Central memory CD8-positive, alpha-beta T cell (primary cell): ENCODE measurements around the gene GATA2.

ENCODE experiments used
- ATAC-seq: fragments of 150-1000 bp; cut with Tn5 transposase; replicated peaks from 2 replicates; pipeline ENCODE4 v1.10.0; 2022; ENCODE audit warnings: mild to moderate bottlenecking, moderate FRiP score, moderate number of reproducible peaks; ENCODE audit not compliant: poor library complexity, severe bottlenecking; ENCODE audit errors: extremely low read depth
- DNase-seq, 2 donors: peaks; one replicate each; pipeline ENCODE4 v3.0.0; 2021; ENCODE audit warnings: low spot score in 2 of 2
- H3K27ac Mint-ChIP-seq: one replicate; pipeline ENCODE4 v1.8.0; 2022; ENCODE audit warnings: low read depth, mild to moderate bottlenecking, moderate library complexity, mixed read lengths
- H3K27me3 Mint-ChIP-seq: one replicate; pipeline ENCODE4 v1.8.0; 2022; ENCODE audit warnings: mixed read lengths
- H3K36me3 Mint-ChIP-seq: one replicate; pipeline ENCODE4 v1.8.0; 2022; ENCODE audit warnings: mild to moderate bottlenecking, moderate library complexity, mixed read lengths; ENCODE audit not compliant: insufficient read depth
- H3K4me1 Mint-ChIP-seq: one replicate; pipeline ENCODE4 v1.8.0; 2022; ENCODE audit warnings: mixed read lengths
- H3K4me3 Mint-ChIP-seq: one replicate; pipeline ENCODE4 v1.8.0; 2022; ENCODE audit warnings: mild to moderate bottlenecking, moderate library complexity, mixed read lengths
- H3K9me3 Mint-ChIP-seq: one replicate; pipeline ENCODE4 v1.8.0; 2022; ENCODE audit warnings: mixed read lengths

Gene GATA2

DNA sequence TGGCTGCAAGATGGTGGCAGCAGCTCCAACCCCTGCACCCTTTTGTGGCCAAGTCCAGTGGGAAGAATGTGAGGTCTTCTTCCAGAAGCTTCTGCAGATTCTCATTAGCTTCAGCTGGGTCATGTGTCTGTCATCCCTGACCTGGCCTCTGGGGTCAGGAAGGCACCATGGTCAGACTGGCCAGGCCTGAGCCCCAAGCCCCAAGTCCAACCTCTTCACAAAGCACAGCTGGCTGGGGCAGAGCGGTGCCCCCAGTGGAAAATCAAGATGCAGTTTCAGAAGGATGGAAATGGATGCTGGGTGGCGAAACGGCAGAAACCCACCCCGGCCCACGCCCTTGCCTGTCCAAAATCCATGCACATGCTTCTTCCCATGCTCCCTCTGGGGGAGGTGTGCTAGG is 15.9 kb upstream of the GATA2 start:
- no peak overlapping the region for H3K27ac Mint-ChIP-seq
- no peak for ATAC-seq
- no peaks in the 10 kb centered on the region for H3K36me3 Mint-ChIP-seq
- H3K4me3 Mint-ChIP-seq: no peak overlapping the region
- DNase-seq: no peak
- no peaks in the 10 kb centered on the region for H3K4me1 Mint-ChIP-seq
- H3K9me3 Mint-ChIP-seq: no peaks in the 10 kb centered on the region
- H3K27me3 Mint-ChIP-seq: peaks cover 65% of the 10 kb centered on the region

DNA sequence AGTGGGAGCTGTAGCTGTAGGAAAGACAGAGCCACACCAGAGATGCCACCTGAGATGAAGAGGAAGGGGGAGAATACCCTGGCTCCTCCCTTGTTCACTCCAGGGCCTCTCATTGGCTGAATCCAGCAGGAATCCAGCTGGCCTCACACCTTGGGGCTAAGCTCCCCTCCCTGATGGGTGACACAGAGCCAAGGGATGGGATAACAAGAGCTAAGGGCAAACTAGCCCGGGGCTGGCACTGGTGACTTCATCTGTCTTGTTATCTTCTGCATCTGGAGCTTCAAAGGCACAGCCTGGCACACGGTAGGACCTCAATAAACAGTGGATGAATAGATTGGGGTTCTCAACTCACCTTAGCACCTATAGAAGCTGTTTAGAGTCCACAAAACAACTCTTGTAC is 13.8 kb upstream of the GATA2 start:
- DNase-seq: no peak
- H3K4me1 Mint-ChIP-seq: no peaks in the 10 kb centered on the region
- no peak overlapping the region for H3K4me3 Mint-ChIP-seq
- ATAC-seq: no peak
- H3K36me3 Mint-ChIP-seq: no peaks in the 10 kb centered on the region
- H3K27ac Mint-ChIP-seq: no peak overlapping the region
- no peaks in the 10 kb centered on the region for H3K9me3 Mint-ChIP-seq
- H3K27me3 Mint-ChIP-seq: peaks cover 76% of the 10 kb centered on the region

DNA sequence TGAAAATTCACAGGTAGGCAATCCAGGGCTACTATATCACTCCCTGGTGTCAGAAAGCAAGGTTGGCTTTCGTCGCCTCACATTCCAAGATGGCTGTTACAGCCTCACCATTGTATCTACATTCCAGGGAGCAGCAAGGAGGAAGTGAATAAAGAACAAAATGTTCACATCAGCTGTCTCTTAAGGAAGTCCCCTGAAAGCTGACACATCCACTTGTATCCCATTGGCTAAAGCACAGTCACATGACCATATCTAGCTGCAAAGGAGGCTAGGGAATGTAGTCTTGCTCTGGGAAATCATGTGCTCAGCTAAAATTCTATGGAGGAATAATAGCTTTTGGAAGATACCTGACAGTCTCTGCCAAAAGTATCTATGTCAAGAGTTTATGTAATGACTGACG is 12.8 kb upstream of the GATA2 start:
- Mint-ChIP-seq H3K27ac (no peak overlapping the region), H3K27me3 (peaks cover 86% of the 10 kb centered on the region), H3K9me3 (no peaks in the 10 kb centered on the region), H3K36me3 (peaks cover 2% of the 10 kb centered on the region), H3K4me3 (no peak overlapping the region), H3K4me1 (no peaks in the 10 kb centered on the region)
- ATAC-seq (no peak), DNase-seq (no peak)

DNA sequence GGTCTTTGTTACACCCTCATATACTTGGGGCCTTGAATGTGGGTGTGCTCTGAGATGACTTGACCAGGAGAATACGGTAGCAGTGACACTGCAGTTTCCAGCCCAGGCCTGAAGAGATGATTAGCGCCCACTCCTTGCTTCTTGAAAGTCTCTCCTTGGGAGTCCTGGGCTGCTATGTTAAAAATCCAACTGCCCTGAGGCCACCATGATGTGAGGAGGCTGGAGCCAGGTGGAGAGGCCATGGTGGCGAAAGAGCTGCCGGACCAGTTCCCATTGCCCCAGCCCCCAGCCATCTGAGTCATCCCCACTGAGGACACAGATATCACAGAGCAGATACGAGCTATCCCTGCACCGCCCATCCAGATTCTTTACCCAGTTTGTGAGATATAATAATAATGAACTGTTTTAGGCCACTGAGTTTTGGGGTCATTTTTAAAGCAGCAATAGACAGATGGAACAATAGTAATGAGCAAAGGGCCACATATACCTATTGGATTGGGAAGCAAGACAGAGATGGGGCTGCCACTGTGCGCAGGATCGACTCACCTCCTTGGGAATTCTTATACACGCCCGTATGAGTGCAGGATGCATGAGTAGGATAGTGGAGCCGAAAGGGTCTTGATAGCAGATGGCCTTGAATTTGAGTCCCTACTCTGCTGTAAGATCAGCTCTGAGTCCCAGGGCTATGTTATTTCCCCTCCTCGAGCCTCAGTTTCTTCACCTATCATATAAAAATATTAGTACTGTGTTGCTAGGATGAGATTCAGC is 12.1 kb upstream of the GATA2 start:
- ATAC-seq: no peak
- no peak overlapping the region for H3K4me3 Mint-ChIP-seq
- no peaks in the 10 kb centered on the region for H3K9me3 Mint-ChIP-seq
- H3K27ac Mint-ChIP-seq: no peak overlapping the region
- no peaks in the 10 kb centered on the region for H3K4me1 Mint-ChIP-seq
- peaks cover 2% of the 10 kb centered on the region for H3K36me3 Mint-ChIP-seq
- H3K27me3 Mint-ChIP-seq: peaks cover 87% of the 10 kb centered on the region
- no peak for DNase-seq

DNA sequence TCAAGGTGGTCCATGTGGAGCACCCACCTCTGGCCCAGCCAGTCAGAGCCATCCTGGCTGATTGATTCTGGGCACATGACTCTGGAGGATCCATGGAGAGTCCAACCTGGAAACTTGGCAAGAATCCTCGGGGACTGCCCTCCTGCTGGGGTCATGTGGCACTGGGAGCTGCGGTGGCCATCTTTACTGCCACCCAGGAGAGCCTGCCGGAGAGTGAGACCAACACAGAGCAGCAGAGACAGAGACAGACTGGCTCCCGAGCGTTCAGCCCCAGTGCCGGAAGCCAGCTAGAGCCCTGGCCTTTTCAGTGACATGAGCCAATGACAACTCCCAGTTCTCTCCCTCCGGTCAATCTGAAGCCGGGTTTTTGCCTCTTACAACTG is 11.5 kb upstream of the GATA2 start:
- Mint-ChIP-seq H3K4me1 (no peaks in the 10 kb centered on the region), H3K36me3 (peaks cover 2% of the 10 kb centered on the region), H3K27me3 (peaks cover 87% of the 10 kb centered on the region), H3K9me3 (no peaks in the 10 kb centered on the region), H3K4me3 (no peak overlapping the region), H3K27ac (no peak overlapping the region)
- DNase-seq (no peak), ATAC-seq (no peak)

DNA sequence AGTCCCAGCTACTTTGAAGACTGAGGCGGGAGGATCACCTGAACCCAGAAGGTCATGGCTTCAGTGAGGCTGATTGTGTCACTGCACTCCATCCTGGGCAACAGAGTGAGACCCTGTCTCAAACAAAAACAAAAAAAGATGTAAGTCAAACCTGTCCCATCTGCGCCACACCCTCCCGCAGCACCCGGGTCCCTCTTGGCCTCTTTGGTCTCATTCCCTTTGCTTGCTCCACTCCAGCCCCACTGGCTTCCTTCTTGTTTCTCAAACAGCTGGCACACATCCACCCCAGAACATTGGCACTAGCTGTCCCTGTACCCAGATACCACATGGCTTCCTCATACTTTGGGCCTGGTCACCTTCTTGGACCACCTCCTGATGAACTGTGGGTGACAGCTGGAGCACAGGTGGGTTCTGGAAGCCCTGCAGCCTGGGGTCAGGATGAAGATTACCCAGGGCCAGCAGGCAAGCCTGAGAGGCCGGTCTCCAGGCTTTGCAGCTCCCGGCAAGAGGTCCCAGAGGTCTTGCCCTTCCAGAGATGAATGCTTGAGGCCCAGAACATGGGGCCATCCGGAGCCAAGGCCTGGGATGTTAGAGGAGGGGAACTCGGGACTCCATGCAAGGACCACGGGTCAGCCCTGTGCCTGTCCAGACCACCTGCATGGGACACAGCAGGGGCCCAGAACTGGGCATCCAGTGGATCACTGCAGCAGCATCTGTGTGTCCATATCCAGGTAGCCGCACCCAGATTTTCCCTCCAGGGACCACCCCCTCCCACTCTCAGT is 10.9 kb upstream of the GATA2 start:
- Mint-ChIP-seq H3K9me3 (no peaks in the 10 kb centered on the region), H3K27me3 (peaks cover 85% of the 10 kb centered on the region), H3K4me3 (no peak overlapping the region), H3K27ac (no peak overlapping the region), H3K4me1 (no peaks in the 10 kb centered on the region), H3K36me3 (peaks cover 2% of the 10 kb centered on the region)
- no peak for ATAC-seq
- DNase-seq: no peak

DNA sequence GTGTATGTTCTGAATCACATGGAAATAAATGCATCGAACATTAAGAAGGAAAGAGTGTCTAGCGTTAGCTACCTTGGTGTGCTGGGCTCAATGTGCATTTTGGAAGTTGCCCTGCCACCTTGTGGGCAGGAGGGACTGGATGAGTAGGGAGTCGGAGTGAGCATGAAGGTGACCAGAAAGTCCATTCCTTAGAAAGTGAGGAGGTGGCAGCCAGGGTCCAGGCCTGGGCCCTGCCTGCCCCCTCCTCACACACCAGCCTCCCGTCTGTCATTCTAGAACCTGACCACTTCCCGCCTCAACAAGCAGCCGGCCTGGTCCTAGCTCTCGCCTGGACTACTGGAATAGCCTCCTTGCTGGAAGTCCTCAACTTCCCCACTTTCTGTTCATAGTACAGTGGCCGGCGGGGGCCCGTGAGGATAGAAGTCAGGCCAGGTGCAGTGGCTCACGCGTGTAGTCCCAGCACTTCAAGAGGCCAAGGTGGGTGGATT is 10.2 kb upstream of the GATA2 start:
- DNase-seq (no peak), ATAC-seq (no peak)
- Mint-ChIP-seq H3K9me3 (no peaks in the 10 kb centered on the region), H3K27ac (no peak overlapping the region), H3K36me3 (peaks cover 2% of the 10 kb centered on the region), H3K4me3 (no peak overlapping the region), H3K27me3 (peaks cover 85% of the 10 kb centered on the region), H3K4me1 (no peaks in the 10 kb centered on the region)

DNA sequence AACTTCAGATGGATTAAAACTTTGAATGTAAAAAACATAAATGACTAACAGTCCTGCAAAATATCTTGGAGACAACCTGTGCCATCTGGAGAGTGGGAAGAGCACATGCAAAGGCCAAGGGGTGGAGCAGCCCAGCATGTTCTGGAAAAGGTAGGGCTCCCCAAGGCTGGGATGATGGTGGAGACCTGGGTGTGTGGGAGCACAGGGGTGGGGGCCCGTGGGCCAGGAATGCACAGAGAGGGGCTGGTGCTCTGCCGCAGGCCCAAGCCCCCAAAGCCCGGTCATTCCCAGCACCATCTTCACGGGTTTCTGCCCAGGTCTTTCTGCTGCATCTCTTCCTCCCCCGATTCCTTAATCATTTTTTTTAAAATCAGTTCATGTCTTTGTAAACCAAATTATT is 9.7 kb upstream of the GATA2 start:
- no peak for DNase-seq
- no peak overlapping the region for H3K4me3 Mint-ChIP-seq
- ATAC-seq: no peak
- no peak overlapping the region for H3K27ac Mint-ChIP-seq
- H3K27me3 Mint-ChIP-seq: peaks cover 83% of the 10 kb centered on the region
- no peaks in the 10 kb centered on the region for H3K4me1 Mint-ChIP-seq
- H3K9me3 Mint-ChIP-seq: no peaks in the 10 kb centered on the region
- peaks cover 2% of the 10 kb centered on the region for H3K36me3 Mint-ChIP-seq

DNA sequence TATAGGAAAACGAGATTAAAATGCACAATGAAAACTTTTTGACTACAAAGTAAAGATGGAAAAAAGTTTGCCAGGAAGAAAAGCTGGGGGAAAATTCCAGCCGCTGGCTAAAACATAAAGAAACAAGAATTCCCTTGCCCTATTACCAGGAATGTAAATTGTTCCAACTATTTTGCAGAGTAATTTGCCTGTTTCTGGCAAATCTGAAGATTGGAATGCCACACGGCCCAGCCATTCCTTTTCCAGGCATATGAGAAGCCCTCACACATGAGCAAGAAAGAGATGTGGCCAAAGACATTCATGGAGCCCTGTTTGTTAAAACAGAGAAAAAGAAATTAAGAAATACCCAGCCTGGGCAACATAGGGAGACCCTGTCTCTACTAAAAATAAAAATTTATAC is 8.4 kb upstream of the GATA2 start:
- H3K36me3 Mint-ChIP-seq: peaks cover 6% of the 10 kb centered on the region
- no peaks in the 10 kb centered on the region for H3K9me3 Mint-ChIP-seq
- DNase-seq (no peak), ATAC-seq (no peak)
- H3K27ac Mint-ChIP-seq: no peak overlapping the region
- no peak overlapping the region for H3K4me3 Mint-ChIP-seq
- peaks cover 81% of the 10 kb centered on the region for H3K27me3 Mint-ChIP-seq
- H3K4me1 Mint-ChIP-seq: no peaks in the 10 kb centered on the region

DNA sequence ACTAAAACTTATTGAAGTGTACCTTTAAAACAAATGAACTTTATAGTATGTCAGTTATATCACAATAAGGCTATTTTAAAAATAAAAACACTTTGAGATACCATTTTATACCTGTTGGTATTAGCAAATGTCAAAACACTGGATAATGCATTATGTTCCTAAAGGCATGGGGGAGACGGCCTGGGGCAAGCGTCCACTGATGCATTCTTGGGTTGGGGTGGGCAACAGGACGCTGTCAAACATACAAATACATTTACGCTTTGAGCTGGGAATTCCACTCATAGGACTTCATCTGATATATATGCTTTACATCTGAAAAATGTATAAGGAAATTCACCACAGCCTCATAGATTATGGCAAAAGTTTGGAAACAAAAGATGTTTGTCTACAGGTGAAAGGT is 7.6 kb upstream of the GATA2 start:
- Mint-ChIP-seq H3K4me3 (no peak overlapping the region), H3K9me3 (no peaks in the 10 kb centered on the region), H3K27ac (no peak overlapping the region), H3K36me3 (peaks cover 6% of the 10 kb centered on the region), H3K4me1 (no peaks in the 10 kb centered on the region), H3K27me3 (peaks cover 89% of the 10 kb centered on the region)
- ATAC-seq (no peak), DNase-seq (no peak)

DNA sequence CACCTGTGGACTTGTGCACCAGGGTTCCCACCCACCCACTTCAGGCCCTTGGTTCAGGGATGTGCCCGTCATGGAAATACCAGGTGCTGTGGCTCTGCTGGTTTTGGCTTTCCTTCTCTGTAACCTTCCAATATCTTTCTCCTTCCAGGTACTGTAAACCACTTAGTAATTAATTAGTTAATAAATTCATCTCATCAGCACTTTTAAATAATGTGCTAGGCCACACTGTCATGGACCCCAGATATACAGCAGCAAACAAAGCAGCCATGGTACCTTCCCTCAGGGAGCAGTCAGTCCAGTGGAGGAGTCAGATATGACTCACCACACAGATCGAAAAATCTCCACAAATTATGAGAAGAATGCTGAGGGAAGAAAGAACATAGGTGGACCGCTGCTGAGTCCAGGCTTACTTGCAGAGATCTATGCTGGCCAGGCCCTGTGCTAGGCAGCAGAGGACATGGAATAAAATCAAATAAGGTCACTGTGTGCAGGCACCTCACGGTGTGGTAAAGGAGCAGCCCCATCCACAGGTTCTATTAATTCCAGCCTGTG is 6.8 kb upstream of the GATA2 start:
- Mint-ChIP-seq H3K4me3 (no peak overlapping the region), H3K36me3 (peaks cover 6% of the 10 kb centered on the region), H3K4me1 (no peaks in the 10 kb centered on the region), H3K9me3 (no peaks in the 10 kb centered on the region), H3K27me3 (peaks cover 91% of the 10 kb centered on the region), H3K27ac (no peak overlapping the region)
- DNase-seq: no peak
- no peak for ATAC-seq

DNA sequence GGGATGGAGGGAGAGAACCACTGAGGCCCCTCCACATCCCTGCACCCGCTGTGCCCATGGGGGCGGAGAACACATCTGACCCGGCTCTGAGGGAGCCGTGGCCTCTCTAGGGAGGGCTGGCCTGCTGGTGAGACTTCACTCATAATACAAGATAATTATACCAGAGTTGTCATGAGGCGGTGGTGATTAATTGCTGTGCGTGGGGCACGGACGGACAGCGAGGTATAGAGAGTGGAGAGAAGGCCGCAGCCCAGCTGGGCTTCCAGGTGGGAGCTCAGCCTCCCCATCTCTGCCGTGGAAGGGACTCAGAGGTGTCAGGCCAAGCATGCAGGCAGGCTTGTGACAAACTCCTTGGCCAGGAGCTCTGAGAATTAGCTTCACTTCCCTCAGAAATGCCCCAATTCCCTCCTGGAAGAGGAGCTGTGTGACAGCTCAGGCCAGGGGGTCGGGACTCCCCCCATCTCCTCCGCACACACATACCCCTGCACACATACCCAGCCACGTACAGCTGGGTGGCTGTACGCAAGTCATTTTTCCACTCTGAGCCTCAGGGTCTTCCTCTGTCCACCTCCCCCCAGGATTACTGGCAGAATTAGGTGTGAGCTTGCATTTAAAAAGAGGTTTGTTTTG is 6.0 kb upstream of the GATA2 start:
- Mint-ChIP-seq H3K27me3 (peaks cover 91% of the 10 kb centered on the region), H3K4me3 (peak overlapping the region; percentile 62), H3K9me3 (no peaks in the 10 kb centered on the region), H3K36me3 (peaks cover 8% of the 10 kb centered on the region), H3K27ac (no peak overlapping the region), H3K4me1 (no peaks in the 10 kb centered on the region)
- no peak for DNase-seq
- ATAC-seq: no peak
